Stimulated activated CD4-positive, alpha-beta T cell treated with anti-CD3 and anti-CD28 coated beads, Interleukin-2, amount 100 ng/mL, for 48 hours (primary cell): ENCODE data around the gene COQ8B.
"Not testable (repeated sequence)": the region's sequence is repeated elsewhere in the genome, so short reads cannot be mapped to it uniquely, and the experiment has no call there.

Experiments
- DNase-seq, 2 donors: peaks; one replicate each; pipeline ENCODE4 v3.0.0-alpha.2; 2020

COQ8B gene

DNA sequence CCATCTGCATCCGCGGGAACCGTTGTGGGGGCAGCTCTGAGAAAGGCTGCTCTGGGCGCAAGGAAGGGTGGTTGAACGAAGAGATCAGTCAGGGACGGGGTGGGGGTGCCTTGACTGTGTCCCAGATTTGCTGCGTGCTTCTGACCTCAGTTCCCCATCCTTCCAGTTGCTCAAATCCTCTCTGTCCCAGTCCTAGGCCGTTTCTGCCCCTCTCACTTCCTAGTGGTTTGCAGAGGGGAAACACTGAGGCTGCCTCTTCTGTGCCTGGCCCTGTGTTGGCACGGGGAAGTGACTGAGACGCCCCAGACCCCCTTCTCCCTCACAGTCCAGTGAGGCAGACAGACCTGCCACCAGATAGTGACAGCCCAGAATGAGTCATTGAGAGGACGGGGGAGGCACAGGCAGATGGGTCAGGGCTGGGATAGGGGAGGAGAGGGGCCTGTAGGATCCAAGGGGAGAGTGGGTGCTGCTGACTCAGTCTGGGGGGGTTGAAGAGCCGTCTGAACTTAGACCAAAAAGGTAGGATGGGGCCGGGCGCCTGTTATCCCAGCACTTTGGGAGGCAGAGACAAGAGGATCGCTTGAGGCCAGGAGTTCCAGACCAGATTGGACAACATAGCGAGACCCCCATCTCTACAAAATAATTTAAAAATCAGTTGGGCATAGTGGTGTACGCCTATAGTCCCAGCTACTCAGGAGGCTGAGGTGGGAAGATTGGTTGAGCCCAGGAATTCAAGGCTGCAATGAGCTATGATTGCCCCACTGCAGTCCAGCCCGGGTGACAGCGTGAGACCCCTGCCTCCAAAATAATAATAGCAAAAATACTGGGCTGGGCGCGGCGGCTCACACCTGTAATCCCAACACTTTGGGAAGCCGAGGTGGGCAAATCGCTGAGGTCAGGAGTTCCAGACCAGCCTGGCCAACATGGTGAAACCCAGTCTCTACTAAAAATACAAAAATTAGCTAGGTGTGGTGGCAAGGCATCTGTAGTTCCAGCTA is 52.7 kb downstream of the COQ8B start:
- peak in 1 of 2 donors; percentile 6 for DNase-seq

DNA sequence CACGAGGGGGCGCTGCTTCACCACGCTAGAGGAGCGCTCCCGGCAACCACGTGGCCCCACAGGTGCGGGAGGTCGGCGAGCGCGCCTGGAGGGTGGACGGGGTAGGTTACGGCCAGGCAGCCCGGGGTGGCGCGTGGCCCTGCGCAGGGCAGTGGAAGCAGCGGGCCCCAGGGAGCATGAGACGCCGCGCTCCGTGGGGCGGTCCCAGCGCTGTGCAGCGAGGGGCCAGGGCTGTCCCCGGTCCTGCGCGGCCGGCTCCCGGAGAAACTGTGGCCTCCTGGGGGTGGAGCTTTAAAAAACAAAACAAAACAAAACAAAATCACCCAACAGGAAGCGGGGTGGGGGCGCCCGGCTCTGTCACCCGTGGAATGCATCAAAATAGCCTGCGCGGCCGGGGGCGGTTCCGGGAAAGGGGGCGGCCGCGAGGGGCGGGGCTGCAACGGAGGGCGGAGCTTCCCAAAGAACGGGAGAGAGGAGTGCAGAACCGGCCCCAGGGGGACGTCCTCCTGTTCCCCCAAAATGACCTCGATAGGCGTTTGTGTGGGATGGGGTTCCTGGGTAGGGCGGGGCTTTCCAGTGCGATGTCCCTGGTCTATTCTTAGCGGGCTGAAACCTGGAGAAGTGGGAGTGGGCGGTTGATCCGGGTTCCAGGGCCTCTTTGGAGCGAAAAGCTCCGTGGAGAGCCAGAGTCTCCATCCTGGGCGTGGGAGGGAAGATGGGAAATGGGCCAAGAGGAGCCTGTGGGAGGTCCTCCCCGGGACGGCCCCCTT is 53.6 kb downstream of the COQ8B start:
- DNase-seq = peak; percentile 94 to 97

GRCh38 chr19:40661616-40662015 is 55.1 kb downstream of the COQ8B start:
- no peak for DNase-seq

DNA sequence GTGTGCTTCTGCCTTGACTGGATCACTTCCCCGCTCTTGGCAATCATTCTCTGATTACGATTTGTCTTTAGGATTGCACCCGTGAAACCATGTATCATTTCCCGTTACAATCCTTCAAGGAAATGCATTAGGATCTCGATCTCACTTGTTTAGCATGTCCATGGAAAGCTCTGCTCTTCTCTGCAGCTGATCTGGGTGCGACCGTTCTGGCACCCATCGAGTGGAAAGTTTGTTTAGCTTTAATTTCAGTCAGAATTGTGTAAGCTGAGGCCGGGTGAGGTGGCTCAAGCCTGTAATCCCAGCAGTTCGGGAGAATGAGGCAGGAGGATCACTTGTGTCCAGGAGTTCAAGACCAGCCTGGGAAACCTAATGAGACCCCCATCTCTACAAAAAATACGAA is 57.1 kb downstream of the COQ8B start:
- no peak for DNase-seq

DNA sequence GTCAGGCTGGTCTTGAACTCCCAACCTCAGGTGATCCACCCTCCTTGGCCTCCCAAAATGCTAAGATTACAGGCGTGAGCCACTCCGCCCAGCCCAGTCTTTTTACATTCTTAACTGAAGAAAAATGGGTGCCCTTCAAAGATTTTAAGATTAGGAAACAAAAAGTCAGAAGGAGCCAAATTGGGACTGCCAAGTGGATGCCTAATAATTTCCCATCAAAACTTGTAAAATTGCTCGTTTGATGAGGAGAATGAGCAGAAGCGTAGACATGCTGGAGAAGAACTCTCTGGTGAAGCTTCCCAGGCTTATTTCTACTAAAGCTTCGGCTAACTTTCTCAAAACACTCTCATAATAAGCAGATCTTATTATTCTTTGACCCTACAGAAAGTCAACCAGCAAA is 57.6 kb downstream of the COQ8B start:
- no peak for DNase-seq

GRCh38 chr19:40658031-40658430 is 58.7 kb downstream of the COQ8B start:
- DNase-seq = no peak

GRCh38 chr19:40655684-40656083 is 61.0 kb downstream of the COQ8B start:
- not testable (repeated sequence) for DNase-seq

DNA sequence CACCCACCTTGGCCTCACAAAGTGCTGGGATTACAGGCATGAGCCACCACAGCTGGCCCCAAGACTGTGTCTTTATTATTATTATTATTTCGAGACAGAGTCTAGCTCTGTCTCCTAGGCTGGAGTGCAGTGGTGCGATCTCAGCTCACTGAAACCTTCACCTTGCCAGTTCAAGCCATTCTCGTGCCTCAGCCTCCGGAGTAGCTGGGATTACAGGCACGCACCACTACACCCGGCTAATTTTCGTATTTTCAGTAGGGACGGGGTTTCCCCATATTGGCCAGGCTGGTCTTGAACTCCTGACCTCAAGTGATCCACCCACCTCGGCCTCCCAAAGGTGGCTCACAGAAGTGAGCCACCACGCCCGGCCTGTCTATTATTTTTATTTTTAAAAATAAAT is 64.4 kb downstream of the COQ8B start:
- DNase-seq = not testable (repeated sequence)

DNA sequence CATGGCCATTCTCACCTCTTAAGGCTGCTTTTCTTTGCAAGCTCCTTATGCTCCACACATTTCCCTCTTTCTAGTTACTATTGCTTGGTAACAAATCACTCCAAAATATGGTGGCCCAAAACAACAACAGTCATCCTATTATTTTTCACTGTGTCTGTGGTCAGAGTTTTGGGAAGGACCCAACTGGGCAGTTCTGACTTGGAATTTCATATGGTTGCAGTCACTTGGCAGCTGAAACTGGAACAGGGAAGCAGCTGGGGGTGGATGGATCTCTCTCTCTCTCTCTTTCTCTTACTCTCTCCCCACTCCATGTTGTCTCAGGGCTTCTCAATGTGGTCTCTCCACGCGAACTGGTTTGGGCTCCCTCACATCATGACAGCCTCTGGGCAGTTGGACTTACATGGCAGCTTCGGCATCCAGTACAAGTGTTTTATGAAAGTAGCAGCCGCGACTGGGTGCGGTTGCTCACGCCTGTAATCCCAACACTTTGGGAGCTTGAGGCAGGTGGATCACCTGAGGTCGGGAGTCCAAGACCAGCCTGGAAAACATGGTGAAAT is 65.9 kb downstream of the COQ8B start:
- DNase-seq = no peak

- DNase-seq = not testable (repeated sequence)
These were observed 66.6 kb downstream of the COQ8B start for GRCh38 chr19:40649903-40650675.

GRCh38 chr19:40646743-40647254 is 69.9 kb downstream of the COQ8B start:
- no peak for DNase-seq

DNA sequence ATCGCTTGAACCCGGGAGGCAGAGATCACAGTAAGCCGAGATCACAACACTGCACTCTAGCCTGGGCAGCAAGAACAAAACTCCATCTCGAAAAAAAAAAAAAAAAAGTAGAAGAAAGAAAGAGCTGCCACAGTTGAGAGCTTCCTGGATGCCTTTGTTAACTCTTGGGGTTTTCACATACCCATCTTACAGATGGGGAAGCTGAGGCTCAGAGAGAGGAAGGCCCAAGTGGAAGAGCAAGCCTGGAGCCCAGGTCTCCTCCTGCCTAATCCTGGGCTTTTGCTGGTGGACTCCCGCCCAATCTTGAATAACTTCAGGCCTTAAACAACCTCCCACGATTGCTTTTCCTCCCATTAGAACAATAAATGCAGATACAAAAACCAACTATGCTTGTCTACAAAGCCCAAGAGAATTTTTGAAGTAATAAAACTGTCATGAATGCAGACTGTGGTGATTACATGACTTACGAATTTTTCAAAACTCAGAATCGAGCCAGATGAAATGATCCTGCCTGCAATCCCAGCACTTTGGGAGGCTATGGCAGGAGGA is 73.9 kb downstream of the COQ8B start:
- no peak for DNase-seq

- DNase-seq = no peak
These were observed 74.5 kb downstream of the COQ8B start for GRCh38 chr19:40642051-40642706.
